Upper lobe of right lung (tissue), 1 donor: Measurements from ENCODE around the gene FEN1. TPM values are rescaled to one million over a fixed set of nuclear protein-coding genes. Genes with fewer than 3 reads are reported as not detected.

Experiments
- ATAC-seq: fragments of 200-7000 bp; cut with Tn5 transposase; one replicate; pipeline ENCODE4 v1.9.1; 2020; ENCODE audit warnings: mild to moderate bottlenecking, moderate library complexity
- DNase-seq: peaks from one replicate; pipeline ENCODE4 v3.0.0-alpha.2; 2020
- H3K27ac ChIP-seq: fragments of 200-600 bp; one replicate; pipeline ENCODE4 v1.8.0; 2022
- H3K27me3 ChIP-seq: fragments of 200-600 bp; one replicate; pipeline ENCODE4 v1.8.0; 2022; ENCODE audit warnings: mild to moderate bottlenecking
- H3K36me3 ChIP-seq: fragments of 200-600 bp; one replicate; pipeline ENCODE4 v1.8.0; 2022
- H3K4me1 ChIP-seq: fragments of 200-600 bp; one replicate; pipeline ENCODE4 v1.8.0; 2022
- H3K4me3 ChIP-seq: fragments of 200-600 bp; one replicate; pipeline ENCODE4 v1.8.0; 2022; ENCODE audit warnings: mild to moderate bottlenecking
- H3K9me3 ChIP-seq: fragments of 200-600 bp; one replicate; pipeline ENCODE4 v1.8.0; 2022
- intact Hi-C: fragments of 100-400 bp; cut with DNase I; formaldehyde crosslinking; loops from one replicate; pipeline ENCODE4 v1.11.0; 2022
- total RNA-seq: library from RNA; stranded (reverse); fragmentation: NEBNext Ultra II Directional; extraction: Animal tissue kit (Norgen Biotek cat#: 25700); gene quantifications from one replicate; pipeline ENCODE4 v1.2.1, GENCODE V29; 2021
- TF ChIP-seq, protein P1 (sequence below): fragments of 200-600 bp; IDR thresholded peaks from one replicate; pipeline ENCODE4 v1.8.0; 2022; ENCODE audit warnings: antibody characterized with exemption
- donor health status: DM: no; HTN: yes; CAD: no; lungs with severe emphysema.

FEN1 gene
- total RNA-seq, 1 donor from 2014 or later = 4.9 TPM

DNA sequence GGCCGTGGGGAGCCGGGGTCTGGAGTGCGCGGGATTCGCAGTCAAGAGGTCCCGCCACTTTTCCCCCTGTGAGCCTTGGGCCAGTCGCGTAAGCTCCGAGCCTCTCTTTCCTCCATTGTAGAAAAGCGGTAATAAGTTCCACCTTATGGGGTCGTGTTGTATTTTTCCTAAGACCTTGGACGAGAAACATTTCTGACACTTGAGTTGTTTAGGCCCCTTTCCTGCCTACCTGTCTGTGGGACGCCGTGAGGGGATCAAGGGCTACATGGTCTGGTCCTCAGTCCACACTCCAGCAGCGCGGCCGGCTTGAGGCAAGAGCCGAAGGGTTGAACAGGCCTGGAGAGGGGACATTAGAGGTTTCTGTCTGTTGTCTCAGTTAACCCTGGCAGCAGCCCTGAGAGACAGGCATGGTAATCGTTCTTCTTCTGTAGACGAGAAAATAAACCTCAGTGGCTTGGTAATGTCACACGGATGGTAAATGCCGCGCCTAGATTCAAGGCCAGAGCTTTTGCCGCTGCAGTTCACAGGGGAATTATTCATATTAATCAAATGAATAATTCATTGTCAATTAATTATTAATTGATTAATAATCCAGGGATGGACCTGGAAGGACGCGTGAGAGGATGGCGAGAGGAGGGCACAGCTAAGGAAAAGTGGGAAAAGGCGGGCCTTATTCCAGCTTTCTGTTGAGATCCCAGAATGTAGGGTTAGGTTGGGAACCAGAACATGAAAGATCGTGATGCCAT, 545 bp downstream of the FEN1 start:
- no peaks in the 10 kb centered on the region for H3K27me3 ChIP-seq
- peak overlapping the region; percentile 85 for H3K4me3 ChIP-seq
- DNase-seq = peak; percentile 8
- intact Hi-C loops = loop anchor here (10.0 kb wide), 1 partner anchor 322 kb away; no protein-coding TSS in a partner anchor
- no peak for ATAC-seq
- H3K27ac ChIP-seq = peak overlapping the region; percentile 99
- peaks cover 18% of the 10 kb centered on the region for H3K4me1 ChIP-seq
- no peaks in the 10 kb centered on the region for H3K9me3 ChIP-seq
- TF ChIP-seq, protein P1, sequence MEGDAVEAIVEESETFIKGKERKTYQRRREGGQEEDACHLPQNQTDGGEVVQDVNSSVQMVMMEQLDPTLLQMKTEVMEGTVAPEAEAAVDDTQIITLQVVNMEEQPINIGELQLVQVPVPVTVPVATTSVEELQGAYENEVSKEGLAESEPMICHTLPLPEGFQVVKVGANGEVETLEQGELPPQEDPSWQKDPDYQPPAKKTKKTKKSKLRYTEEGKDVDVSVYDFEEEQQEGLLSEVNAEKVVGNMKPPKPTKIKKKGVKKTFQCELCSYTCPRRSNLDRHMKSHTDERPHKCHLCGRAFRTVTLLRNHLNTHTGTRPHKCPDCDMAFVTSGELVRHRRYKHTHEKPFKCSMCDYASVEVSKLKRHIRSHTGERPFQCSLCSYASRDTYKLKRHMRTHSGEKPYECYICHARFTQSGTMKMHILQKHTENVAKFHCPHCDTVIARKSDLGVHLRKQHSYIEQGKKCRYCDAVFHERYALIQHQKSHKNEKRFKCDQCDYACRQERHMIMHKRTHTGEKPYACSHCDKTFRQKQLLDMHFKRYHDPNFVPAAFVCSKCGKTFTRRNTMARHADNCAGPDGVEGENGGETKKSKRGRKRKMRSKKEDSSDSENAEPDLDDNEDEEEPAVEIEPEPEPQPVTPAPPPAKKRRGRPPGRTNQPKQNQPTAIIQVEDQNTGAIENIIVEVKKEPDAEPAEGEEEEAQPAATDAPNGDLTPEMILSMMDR = no peak
- peaks cover 25% of the 10 kb centered on the region for H3K36me3 ChIP-seq

DNA sequence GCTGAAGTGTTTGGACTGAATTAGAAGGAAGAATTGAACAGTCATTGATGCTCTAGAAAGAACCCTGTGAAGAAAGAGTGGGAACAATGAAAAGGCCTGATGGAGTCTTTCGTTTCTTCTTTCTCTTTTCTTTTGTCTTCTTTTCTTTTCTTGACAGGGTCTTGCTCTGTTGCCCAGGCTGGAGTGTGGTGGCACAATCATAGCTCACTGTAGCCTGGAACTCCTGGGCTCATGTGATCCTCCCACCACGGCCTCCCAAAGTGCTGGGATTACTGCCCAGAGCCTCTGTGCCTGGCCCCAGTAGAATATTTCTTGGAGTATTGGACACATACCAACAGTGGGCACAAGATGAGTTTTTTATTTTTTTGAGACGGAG, 1.1 kb downstream of the FEN1 start:
- no peak overlapping the region for H3K27ac ChIP-seq
- H3K27me3 ChIP-seq = no peaks in the 10 kb centered on the region
- H3K36me3 ChIP-seq = peaks cover 19% of the 10 kb centered on the region
- peaks cover 18% of the 10 kb centered on the region for H3K4me1 ChIP-seq
- no peak for ATAC-seq
- TF ChIP-seq, protein P1 = no peak
- intact Hi-C loops = loop anchor here (10.0 kb wide), 1 partner anchor 321 kb away; no protein-coding TSS in a partner anchor
- no peak overlapping the region for H3K4me3 ChIP-seq
- DNase-seq = peak; percentile 18
- no peaks in the 10 kb centered on the region for H3K9me3 ChIP-seq

DNA sequence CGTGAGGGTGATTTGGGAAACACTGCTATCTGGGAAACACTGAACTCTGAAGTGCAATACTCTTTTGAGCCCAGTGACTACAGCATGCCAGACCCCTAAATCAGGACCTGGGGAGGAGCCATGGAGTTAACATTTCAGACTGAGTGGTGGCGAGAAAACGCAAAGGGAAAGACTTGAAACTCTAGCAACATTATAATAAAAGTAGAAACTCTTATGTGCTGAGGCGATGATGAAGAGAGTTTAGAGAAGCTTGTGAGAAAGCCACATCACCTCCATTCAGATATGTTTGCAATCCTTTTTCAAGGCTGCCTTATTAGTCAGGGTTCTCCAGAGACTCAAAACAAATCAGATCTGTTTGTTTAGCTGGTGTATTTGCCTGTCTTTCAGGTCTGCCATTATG, 1.9 kb downstream of the FEN1 start:
- no peaks in the 10 kb centered on the region for H3K27me3 ChIP-seq
- H3K36me3 ChIP-seq = peaks cover 12% of the 10 kb centered on the region
- peaks cover 18% of the 10 kb centered on the region for H3K4me1 ChIP-seq
- no peak overlapping the region for H3K4me3 ChIP-seq
- no peaks in the 10 kb centered on the region for H3K9me3 ChIP-seq
- DNase-seq (no peak), ATAC-seq (no peak)
- TF ChIP-seq, protein P1 = no peak
- intact Hi-C loops = loop anchor here (10.0 kb wide), 1 partner anchor 320 kb away; no protein-coding TSS in a partner anchor
- no peak overlapping the region for H3K27ac ChIP-seq

DNA sequence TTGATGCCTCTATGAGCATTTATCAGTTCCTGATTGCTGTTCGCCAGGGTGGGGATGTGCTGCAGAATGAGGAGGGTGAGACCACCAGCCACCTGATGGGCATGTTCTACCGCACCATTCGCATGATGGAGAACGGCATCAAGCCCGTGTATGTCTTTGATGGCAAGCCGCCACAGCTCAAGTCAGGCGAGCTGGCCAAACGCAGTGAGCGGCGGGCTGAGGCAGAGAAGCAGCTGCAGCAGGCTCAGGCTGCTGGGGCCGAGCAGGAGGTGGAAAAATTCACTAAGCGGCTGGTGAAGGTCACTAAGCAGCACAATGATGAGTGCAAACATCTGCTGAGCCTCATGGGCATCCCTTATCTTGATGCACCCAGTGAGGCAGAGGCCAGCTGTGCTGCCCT, 2.7 kb downstream of the FEN1 start:
- ATAC-seq (no peak), DNase-seq (no peak)
- Histone ChIP-seq H3K27me3 (no peaks in the 10 kb centered on the region), H3K4me3 (no peak overlapping the region), H3K36me3 (peaks cover 4% of the 10 kb centered on the region), H3K27ac (no peak overlapping the region), H3K4me1 (peaks cover 18% of the 10 kb centered on the region), H3K9me3 (no peaks in the 10 kb centered on the region)
- TF ChIP-seq, protein P1 = no peak
- intact Hi-C loops = loop anchor here (10.0 kb wide), 1 partner anchor 319 kb away; no protein-coding TSS in a partner anchor

DNA sequence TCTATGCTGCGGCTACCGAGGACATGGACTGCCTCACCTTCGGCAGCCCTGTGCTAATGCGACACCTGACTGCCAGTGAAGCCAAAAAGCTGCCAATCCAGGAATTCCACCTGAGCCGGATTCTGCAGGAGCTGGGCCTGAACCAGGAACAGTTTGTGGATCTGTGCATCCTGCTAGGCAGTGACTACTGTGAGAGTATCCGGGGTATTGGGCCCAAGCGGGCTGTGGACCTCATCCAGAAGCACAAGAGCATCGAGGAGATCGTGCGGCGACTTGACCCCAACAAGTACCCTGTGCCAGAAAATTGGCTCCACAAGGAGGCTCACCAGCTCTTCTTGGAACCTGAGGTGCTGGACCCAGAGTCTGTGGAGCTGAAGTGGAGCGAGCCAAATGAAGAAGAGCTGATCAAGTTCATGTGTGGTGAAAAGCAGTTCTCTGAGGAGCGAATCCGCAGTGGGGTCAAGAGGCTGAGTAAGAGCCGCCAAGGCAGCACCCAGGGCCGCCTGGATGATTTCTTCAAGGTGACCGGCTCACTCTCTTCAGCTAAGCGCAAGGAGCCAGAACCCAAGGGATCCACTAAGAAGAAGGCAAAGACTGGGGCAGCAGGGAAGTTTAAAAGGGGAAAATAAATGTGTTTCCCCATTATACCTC, 3.3 kb downstream of the FEN1 start:
- DNase-seq (no peak), ATAC-seq (no peak)
- peaks cover 7% of the 10 kb centered on the region for H3K36me3 ChIP-seq
- H3K27ac ChIP-seq = no peak overlapping the region
- H3K9me3 ChIP-seq = no peaks in the 10 kb centered on the region
- H3K4me3 ChIP-seq = no peak overlapping the region
- intact Hi-C loops = loop anchor here (10.0 kb wide), 1 partner anchor 319 kb away; no protein-coding TSS in a partner anchor
- H3K27me3 ChIP-seq = no peaks in the 10 kb centered on the region
- peaks cover 17% of the 10 kb centered on the region for H3K4me1 ChIP-seq
- TF ChIP-seq, protein P1 = no peak
